ENCODE data around the gene PEX14.
A peak's percentile ranks its signal among the peaks of the same experiment; 100 is the strongest.

PEX14 gene

GRCh38 chr1:10653370-10654125 lies 178.8 kb downstream of the PEX14 start:
- no peak for DNase-seq

- no peak for DNase-seq
These were observed 180.3 kb downstream of the PEX14 start for GRCh38 chr1:10655002-10655401.

- DNase-seq, result no peak
These were observed 181.7 kb downstream of the PEX14 start for GRCh38 chr1:10656431-10656830.

- no peak for DNase-seq
These were observed 182.5 kb downstream of the PEX14 start for GRCh38 chr1:10657088-10657847.

- no peak for DNase-seq
These were observed 183.8 kb downstream of the PEX14 start for GRCh38 chr1:10658396-10659066.

- no peak for DNase-seq
These were observed 184.5 kb downstream of the PEX14 start for GRCh38 chr1:10659218-10659617.

- no peak for DNase-seq
These were observed 185.1 kb downstream of the PEX14 start for GRCh38 chr1:10659646-10660540.

- no peak for DNase-seq
These were observed 186.7 kb downstream of the PEX14 start for GRCh38 chr1:10661453-10661852.

GRCh38 chr1:10662090-10662688 lies 187.4 kb downstream of the PEX14 start:
- DNase-seq, result no peak

- no peak for DNase-seq
These were observed 188.3 kb downstream of the PEX14 start for GRCh38 chr1:10662824-10663677.

GRCh38 chr1:10663678-10664035 lies 188.9 kb downstream of the PEX14 start:
- DNase-seq, result peak; percentile 48

- no peak for DNase-seq
These were observed 189.5 kb downstream of the PEX14 start for GRCh38 chr1:10664251-10664650.

- no peak for DNase-seq
These were observed 190.5 kb downstream of the PEX14 start for GRCh38 chr1:10665226-10665625.

GRCh38 chr1:10665930-10666850 lies 191.4 kb downstream of the PEX14 start:
- no peak for DNase-seq

- DNase-seq, result no peak
These were observed 193.4 kb downstream of the PEX14 start for GRCh38 chr1:10667861-10668761.

- no peak for DNase-seq
These were observed 194.8 kb downstream of the PEX14 start for GRCh38 chr1:10669570-10669969.

- no peak for DNase-seq
These were observed 195.4 kb downstream of the PEX14 start for GRCh38 chr1:10670190-10670589.

GRCh38 chr1:10671090-10671489 lies 196.3 kb downstream of the PEX14 start:
- no peak for DNase-seq
